Fibroblast of the aortic adventitia (primary cell): ENCODE data around the gene RGS5. TPM values are rescaled to one million over a fixed set of nuclear protein-coding genes. Genes with fewer than 3 reads are reported as not detected.

Experiments
- DNase-seq: peaks from one replicate; pipeline ENCODE4 v3.0.0-alpha.2; 2010; ENCODE audit warnings: low read depth
- H3K4me3 ChIP-seq: 2 replicates; pipeline ENCODE4 v1.5.1; 2011; ENCODE audit warnings: low read depth, mild to moderate bottlenecking, control low read depth, low read length, moderate library complexity
- CTCF ChIP-seq: IDR thresholded peaks from 2 replicates; pipeline ENCODE4 v1.5.1; 2011; ENCODE audit warnings: mild to moderate bottlenecking, low read length, control low read depth, inconsistent platforms; ENCODE audit not compliant: insufficient read depth
- total RNA-seq: library from RNA; depleted of rRNA; stranded (reverse); fragments of >200 nt; gene quantifications from 2 replicates; pipeline ENCODE4 v1.2.3, GENCODE V29; 2012; ENCODE audit warnings: low replicate concordance

RGS5 gene
- total RNA-seq, 1 donor = 20.2 TPM

GRCh38 chr1:163172596-163172995 lies 30.1 kb downstream of the RGS5 start:
- TF ChIP-seq CTCF = no peak
- DNase-seq = peak; percentile 33
- no peak overlapping the region for H3K4me3 ChIP-seq

- DNase-seq = peak; percentile 55
- peak overlapping the region; percentile 15 for H3K4me3 ChIP-seq
- no peak for TF ChIP-seq CTCF
Observed at GRCh38 chr1:163171826-163172225, 30.9 kb downstream of the RGS5 start.

DNA sequence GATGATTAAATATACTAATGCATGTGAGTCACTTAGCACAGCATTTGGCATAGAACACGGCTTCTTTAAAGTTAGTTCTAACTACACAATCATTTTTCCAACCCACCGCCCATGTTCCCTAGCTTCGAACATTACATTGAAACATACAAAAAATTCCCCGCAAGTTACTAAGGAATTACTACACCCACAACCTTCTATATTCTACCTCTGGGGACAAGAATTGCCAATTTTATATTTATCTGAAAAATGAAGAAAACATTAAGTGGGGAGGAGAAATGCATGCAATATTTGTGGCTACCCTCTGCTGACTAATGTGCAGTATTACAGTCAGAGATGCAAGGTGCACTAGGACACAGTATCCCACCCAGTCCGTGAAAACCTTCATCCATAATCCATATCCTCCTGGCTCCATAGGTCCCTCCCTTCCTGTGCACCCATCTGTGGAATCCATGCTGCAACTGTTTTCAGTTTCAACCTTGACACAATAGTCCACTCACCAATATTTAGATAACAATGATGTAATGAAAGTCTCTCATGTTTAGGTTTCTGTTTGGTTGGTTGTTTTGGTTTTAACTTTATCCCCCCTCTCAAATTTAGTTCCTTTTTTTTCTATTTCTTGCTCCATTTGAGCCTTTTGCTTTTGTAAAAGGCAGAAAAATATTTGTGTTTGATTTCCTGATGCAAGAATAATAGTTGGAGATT lies 31.6 kb downstream of the RGS5 start:
- peak; percentile 69 for TF ChIP-seq CTCF
- peak; percentile 74 for DNase-seq
- peak overlapping the region; percentile 15 for H3K4me3 ChIP-seq

GRCh38 chr1:163170331-163170730 lies 32.4 kb downstream of the RGS5 start:
- peak overlapping the region; percentile 0 for H3K4me3 ChIP-seq
- TF ChIP-seq CTCF = no peak
- DNase-seq = peak; percentile 66

GRCh38 chr1:163169553-163169952 lies 33.2 kb downstream of the RGS5 start:
- no peak for DNase-seq
- no peak overlapping the region for H3K4me3 ChIP-seq
- TF ChIP-seq CTCF = no peak

- H3K4me3 ChIP-seq = no peak overlapping the region
- DNase-seq = peak; percentile 98
- no peak for TF ChIP-seq CTCF
Observed at GRCh38 chr1:163168053-163168452, 34.7 kb downstream of the RGS5 start.

DNA sequence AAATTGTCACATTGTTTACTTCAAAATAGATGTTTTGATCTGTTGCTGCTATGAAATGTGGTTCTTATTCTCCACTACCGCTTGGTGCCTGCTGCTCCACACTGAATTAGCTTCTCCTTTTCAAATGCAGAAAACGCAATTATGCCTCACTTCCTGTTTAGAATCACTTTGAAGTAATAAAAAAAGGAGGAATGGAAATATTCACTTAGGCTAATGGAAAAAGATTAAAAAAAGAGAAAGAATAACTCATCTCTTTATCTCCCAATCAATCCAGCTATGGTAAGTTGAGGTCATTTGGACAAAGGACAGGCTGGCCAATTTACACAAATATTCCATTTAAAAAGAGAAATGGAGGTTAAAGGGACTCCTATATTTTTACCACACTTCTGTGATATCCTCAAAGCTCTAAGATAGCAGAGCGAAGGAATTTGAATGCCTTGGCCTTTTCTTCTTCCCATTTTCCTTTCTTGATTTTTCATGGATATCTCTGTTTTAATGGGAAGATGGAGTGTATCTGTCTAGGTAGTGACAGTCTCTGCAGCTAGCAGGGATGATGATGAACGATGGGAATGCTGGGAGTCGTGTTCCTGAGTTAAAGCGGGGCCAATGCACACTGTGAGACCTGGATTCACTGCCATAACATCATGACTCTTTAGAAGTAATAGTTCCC lies 35.7 kb downstream of the RGS5 start:
- peak; percentile 22 for DNase-seq
- H3K4me3 ChIP-seq = no peak overlapping the region
- TF ChIP-seq CTCF = no peak
